Lower leg skin (tissue), 4 donors: ENCODE measurements around the gene ENTPD1. TPM values are rescaled to one million over a fixed set of nuclear protein-coding genes. Genes with fewer than 3 reads are reported as not detected.

Experiments used
- DNase-seq, 2 donors: peaks; one replicate each; pipeline ENCODE4 v3.0.0-alpha.2; 2019; ENCODE audit warnings: low spot score in 2 of 2
- H3K4me3 ChIP-seq: fragments of 200-600 bp; sonication (generic); 2 replicates; pipeline ENCODE4 v1.5.1; 2017; ENCODE audit warnings: mild to moderate bottlenecking, low read depth; ENCODE audit not compliant: poor library complexity, severe bottlenecking
- POLR2A ChIP-seq, 2 donors: fragments of 450-650 bp; IDR thresholded peaks; one replicate each; pipeline ENCODE4 v1.6.1; 2016 to 2017; ENCODE audit warnings: antibody characterized with exemption in 2 of 2, mild to moderate bottlenecking in 1 of 2, moderate library complexity in 1 of 2
- WGBS, 2 donors: methylation state at CpG; one replicate each; pipeline ENCODE4 v1.1.5; 2018; 5-methylcytosine and 5-hydroxymethylcytosine counted together
- intact Hi-C: fragments of 100-400 bp; cut with DNase I; formaldehyde crosslinking; loops from one replicate; pipeline ENCODE4 v1.15.0; 2023; ENCODE audit warnings: low total_unique reads
- total RNA-seq, 4 donors: library from RNA; depleted of rRNA; stranded (reverse); fragments of >200 nt; gene quantifications; one replicate each; pipeline ENCODE4 v1.1.0, GENCODE V29; 2016
- TF ChIP-seq, protein P1 (sequence below), 3 donors: fragments of 450-650 bp; IDR thresholded peaks; one replicate each; pipeline ENCODE4 v1.5.1; 2016; ENCODE audit warnings: antibody characterized with exemption in 3 of 3, mild to moderate bottlenecking in 3 of 3, moderate library complexity in 2 of 3

ENTPD1 gene
- total RNA-seq, 4 donors from 2014 or later = 5.3 to 15.7 (median 7.7) TPM

DNA sequence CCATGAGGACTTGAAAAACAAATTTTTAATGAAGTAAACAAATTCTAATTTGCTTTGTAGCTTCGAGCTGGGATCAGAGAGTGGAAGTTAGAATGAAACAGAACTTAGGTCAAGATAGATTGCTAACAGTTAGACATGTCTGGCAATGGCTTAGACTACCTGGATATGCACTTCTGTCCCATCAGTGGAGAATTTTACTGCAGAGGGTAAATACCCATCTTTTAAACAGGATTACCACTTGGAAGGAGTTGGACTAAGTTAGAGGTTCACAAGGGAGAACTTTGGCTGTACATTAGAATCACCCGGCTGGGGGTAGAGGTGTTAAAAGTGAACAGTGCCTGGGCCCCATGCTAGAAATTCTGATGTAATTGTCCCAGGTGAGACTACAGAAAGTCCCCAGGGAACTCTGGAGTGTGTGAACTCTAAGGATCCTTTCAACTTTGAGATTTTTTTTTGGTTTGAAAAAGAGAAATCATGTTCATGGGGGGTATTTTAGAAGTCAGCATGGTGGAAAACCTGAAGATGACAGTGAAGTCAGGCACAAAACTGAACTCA is 35.5 kb downstream of the ENTPD1 start:
- intact Hi-C loops = no loop called here
- no peak overlapping the region for H3K4me3 ChIP-seq
- TF ChIP-seq, protein P1, sequence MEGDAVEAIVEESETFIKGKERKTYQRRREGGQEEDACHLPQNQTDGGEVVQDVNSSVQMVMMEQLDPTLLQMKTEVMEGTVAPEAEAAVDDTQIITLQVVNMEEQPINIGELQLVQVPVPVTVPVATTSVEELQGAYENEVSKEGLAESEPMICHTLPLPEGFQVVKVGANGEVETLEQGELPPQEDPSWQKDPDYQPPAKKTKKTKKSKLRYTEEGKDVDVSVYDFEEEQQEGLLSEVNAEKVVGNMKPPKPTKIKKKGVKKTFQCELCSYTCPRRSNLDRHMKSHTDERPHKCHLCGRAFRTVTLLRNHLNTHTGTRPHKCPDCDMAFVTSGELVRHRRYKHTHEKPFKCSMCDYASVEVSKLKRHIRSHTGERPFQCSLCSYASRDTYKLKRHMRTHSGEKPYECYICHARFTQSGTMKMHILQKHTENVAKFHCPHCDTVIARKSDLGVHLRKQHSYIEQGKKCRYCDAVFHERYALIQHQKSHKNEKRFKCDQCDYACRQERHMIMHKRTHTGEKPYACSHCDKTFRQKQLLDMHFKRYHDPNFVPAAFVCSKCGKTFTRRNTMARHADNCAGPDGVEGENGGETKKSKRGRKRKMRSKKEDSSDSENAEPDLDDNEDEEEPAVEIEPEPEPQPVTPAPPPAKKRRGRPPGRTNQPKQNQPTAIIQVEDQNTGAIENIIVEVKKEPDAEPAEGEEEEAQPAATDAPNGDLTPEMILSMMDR (IDR thresholded peaks at IDR 0.05) = no peak
- TF ChIP-seq POLR2A (IDR thresholded peaks at IDR 0.05) = no peak
- 79 to 85% methylated on average over 2 of the region's 2 CpGs for WGBS, 2 donors
- DNase-seq = no peak

DNA sequence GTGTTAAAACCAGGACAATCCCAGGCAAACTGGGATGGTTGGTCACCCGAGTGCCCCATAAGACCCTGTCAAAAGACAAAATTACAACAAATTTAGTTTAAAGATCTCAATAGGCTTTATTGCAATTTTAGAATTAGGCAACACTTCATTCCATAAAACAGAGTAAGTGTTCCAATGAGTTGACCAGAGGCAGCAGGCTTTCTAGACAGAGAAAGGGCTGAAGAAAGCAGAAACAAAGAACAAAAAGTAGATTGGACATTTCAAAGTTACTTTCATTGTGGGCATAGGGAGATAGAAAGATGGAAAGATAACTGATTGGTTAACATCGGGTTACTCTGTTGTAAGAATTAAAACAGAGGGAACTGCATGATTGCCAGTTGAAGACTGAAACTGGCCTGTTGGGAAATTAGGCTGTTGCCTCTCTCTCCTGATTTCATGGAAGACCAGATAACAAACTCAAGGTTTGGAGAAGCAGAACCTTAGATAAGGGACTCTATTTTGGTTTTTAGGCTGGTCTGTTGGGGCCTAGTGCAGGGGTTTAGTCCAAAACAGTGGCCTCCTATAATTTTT is 36.3 kb downstream of the ENTPD1 start:
- WGBS, 2 donors = 84 to 85% methylated on average over 2 of the region's 2 CpGs
- intact Hi-C loops = no loop called here
- H3K4me3 ChIP-seq = no peak overlapping the region
- TF ChIP-seq POLR2A (IDR thresholded peaks at IDR 0.05) = no peak
- TF ChIP-seq, protein P1 (IDR thresholded peaks at IDR 0.05) = no peak
- no peak for DNase-seq

- intact Hi-C loops = no loop called here
- WGBS, 2 donors = 53 to 57% methylated on average over 4 of the region's 4 CpGs
- DNase-seq = peak in 1 of 2 donors; percentile 66
- H3K4me3 ChIP-seq = no peak overlapping the region
- TF ChIP-seq POLR2A (IDR thresholded peaks at IDR 0.05) = no peak
- TF ChIP-seq, protein P1 (IDR thresholded peaks at IDR 0.05) = no peak
These were observed 36.9 kb downstream of the ENTPD1 start for GRCh38 chr10:95792874-95793285.

GRCh38 chr10:95793401-95794045 is 37.6 kb downstream of the ENTPD1 start:
- 63 to 67% methylated on average over 2 of the region's 2 CpGs for WGBS, 2 donors
- no peak overlapping the region for H3K4me3 ChIP-seq
- DNase-seq = peak in 1 of 2 donors; percentile 42
- no peak for TF ChIP-seq POLR2A (IDR thresholded peaks at IDR 0.05)
- TF ChIP-seq, protein P1 (IDR thresholded peaks at IDR 0.05) = no peak
- intact Hi-C loops = no loop called here

- intact Hi-C loops = no loop called here
- 79 to 80% methylated on average over 3 of the region's 3 CpGs for WGBS, 2 donors
- no peak for TF ChIP-seq POLR2A (IDR thresholded peaks at IDR 0.05)
- TF ChIP-seq, protein P1 (IDR thresholded peaks at IDR 0.05) = no peak
- H3K4me3 ChIP-seq = no peak overlapping the region
- no peak for DNase-seq
These were observed 38.2 kb downstream of the ENTPD1 start for GRCh38 chr10:95794195-95794594.
